Transverse colon (tissue), 3 donors: ENCODE measurements around the gene ACLY.

ENCODE experiments used
- POLR2A ChIP-seq: fragments of 450-650 bp; IDR thresholded peaks from one replicate; pipeline ENCODE4 v1.6.1; 2016; ENCODE audit warnings: antibody characterized with exemption, mild to moderate bottlenecking, moderate library complexity
- TF ChIP-seq, protein P1 (sequence below), 5 experiments: fragments of 200-600 bp in 3 of 5; fragments of 450-650 bp in 2 of 5; sonication (generic) in 3 of 5; IDR thresholded peaks; 1 replicate in 2 of 5; 2 replicates in 3 of 5; pipeline ENCODE4 v1.5.1; 2016 to 2017; ENCODE audit warnings: antibody characterized with exemption in 5 of 5, inconsistent platforms in 3 of 5, mild to moderate bottlenecking in 2 of 5, moderate library complexity in 1 of 5

DNA sequence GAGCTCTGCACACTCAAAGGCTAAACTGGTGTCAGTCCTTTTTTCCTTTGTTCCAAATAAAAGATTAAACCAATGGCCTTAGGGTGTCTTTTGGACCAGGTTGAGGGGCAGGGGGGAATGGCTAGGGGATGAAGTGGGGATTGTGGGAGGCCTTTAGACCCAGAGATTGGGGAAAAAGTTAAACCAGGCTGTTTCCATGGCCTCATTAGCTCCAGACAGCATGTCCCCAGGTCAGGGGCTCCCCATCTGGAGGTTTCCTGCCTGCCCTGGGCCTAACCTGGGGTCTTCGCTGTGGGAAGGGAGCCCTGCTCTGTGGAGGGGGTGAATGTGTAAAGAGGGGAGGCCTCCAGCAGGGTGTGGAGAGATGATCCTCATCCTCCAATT is 95.6 kb downstream of the ACLY start:
- no peak for TF ChIP-seq POLR2A
- TF ChIP-seq, protein P1, sequence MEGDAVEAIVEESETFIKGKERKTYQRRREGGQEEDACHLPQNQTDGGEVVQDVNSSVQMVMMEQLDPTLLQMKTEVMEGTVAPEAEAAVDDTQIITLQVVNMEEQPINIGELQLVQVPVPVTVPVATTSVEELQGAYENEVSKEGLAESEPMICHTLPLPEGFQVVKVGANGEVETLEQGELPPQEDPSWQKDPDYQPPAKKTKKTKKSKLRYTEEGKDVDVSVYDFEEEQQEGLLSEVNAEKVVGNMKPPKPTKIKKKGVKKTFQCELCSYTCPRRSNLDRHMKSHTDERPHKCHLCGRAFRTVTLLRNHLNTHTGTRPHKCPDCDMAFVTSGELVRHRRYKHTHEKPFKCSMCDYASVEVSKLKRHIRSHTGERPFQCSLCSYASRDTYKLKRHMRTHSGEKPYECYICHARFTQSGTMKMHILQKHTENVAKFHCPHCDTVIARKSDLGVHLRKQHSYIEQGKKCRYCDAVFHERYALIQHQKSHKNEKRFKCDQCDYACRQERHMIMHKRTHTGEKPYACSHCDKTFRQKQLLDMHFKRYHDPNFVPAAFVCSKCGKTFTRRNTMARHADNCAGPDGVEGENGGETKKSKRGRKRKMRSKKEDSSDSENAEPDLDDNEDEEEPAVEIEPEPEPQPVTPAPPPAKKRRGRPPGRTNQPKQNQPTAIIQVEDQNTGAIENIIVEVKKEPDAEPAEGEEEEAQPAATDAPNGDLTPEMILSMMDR (IDR thresholded peaks at IDR 0.05) = no peak
